Measurements from ENCODE around the gene BIRC7.
"Not testable (repeated sequence)": the region's sequence is repeated elsewhere in the genome, so short reads cannot be mapped to it uniquely, and the experiment has no call there.

BIRC7 gene

GRCh38 chr20:63241272-63241671, 5.6 kb downstream of the BIRC7 start:
- Histone ChIP-seq H3K36me3 (ENCODE audit: control insufficient read depth, insufficient read depth, low read length, severe bottlenecking) (no peaks in the 10 kb centered on the region), H3K27me3 (replicated peaks; ENCODE audit: control insufficient read depth, insufficient read depth, low read length) (peaks cover 27% of the 10 kb centered on the region), H3K4me3 (ENCODE audit: low read length) (no peak overlapping the region), H3K9me3 (ENCODE audit: control insufficient read depth, low read length) (no peaks in the 10 kb centered on the region), H3K9ac (ENCODE audit: low read length) (no peak overlapping the region), H3K4me1 (ENCODE audit: control insufficient read depth, insufficient read depth, low read length) (no peaks in the 10 kb centered on the region)
- DNase-seq (ENCODE audit: low read depth) = no peak

- H3K36me3 ChIP-seq (ENCODE audit: control insufficient read depth, insufficient read depth, low read length, severe bottlenecking) = no peaks in the 10 kb centered on the region
- no peak overlapping the region for H3K9ac ChIP-seq (ENCODE audit: low read length)
- H3K4me3 ChIP-seq (ENCODE audit: low read length) = no peak overlapping the region
- no peak for DNase-seq (ENCODE audit: low read depth)
- peaks cover 32% of the 10 kb centered on the region for H3K27me3 ChIP-seq (replicated peaks; ENCODE audit: control insufficient read depth, insufficient read depth, low read length)
- no peaks in the 10 kb centered on the region for H3K4me1 ChIP-seq (ENCODE audit: control insufficient read depth, insufficient read depth, low read length)
- H3K9me3 ChIP-seq (ENCODE audit: control insufficient read depth, low read length) = no peaks in the 10 kb centered on the region
These were observed 7.0 kb downstream of the BIRC7 start for GRCh38 chr20:63242736-63243135.

- H3K36me3 ChIP-seq (ENCODE audit: control insufficient read depth, insufficient read depth, low read length, severe bottlenecking) = no peaks in the 10 kb centered on the region
- DNase-seq (ENCODE audit: low read depth) = no peak
These were observed 8.0 kb downstream of the BIRC7 start for GRCh38 chr20:63243604-63244247.

GRCh38 chr20:63244468-63244867, 8.8 kb downstream of the BIRC7 start:
- Histone ChIP-seq H3K36me3 (ENCODE audit: control insufficient read depth, insufficient read depth, low read length, severe bottlenecking) (no peaks in the 10 kb centered on the region), H3K9me3 (ENCODE audit: control insufficient read depth, low read length) (no peaks in the 10 kb centered on the region), H3K9ac (ENCODE audit: low read length) (no peak overlapping the region), H3K4me1 (ENCODE audit: control insufficient read depth, insufficient read depth, low read length) (no peaks in the 10 kb centered on the region), H3K4me3 (ENCODE audit: low read length) (no peak overlapping the region), H3K27me3 (replicated peaks; ENCODE audit: control insufficient read depth, insufficient read depth, low read length) (peaks cover 46% of the 10 kb centered on the region)
- no peak for DNase-seq (ENCODE audit: low read depth)

More at GRCh38 chr20:63243604-63244247, 8.0 kb downstream of the BIRC7 start:
- Histone ChIP-seq H3K9me3 (ENCODE audit: control insufficient read depth, low read length) (no peaks in the 10 kb centered on the region), H3K9ac (ENCODE audit: low read length) (no peak overlapping the region), H3K4me3 (ENCODE audit: low read length) (no peak overlapping the region), H3K27me3 (replicated peaks; ENCODE audit: control insufficient read depth, insufficient read depth, low read length) (peaks cover 39% of the 10 kb centered on the region), H3K4me1 (ENCODE audit: control insufficient read depth, insufficient read depth, low read length) (no peaks in the 10 kb centered on the region)

- H3K27me3 ChIP-seq (replicated peaks; ENCODE audit: control insufficient read depth, insufficient read depth, low read length) = peaks cover 50% of the 10 kb centered on the region
- peak; percentile 40 for DNase-seq (ENCODE audit: low read depth)
- no peak overlapping the region for H3K9ac ChIP-seq (ENCODE audit: low read length)
- no peaks in the 10 kb centered on the region for H3K4me1 ChIP-seq (ENCODE audit: control insufficient read depth, insufficient read depth, low read length)
- no peak overlapping the region for H3K4me3 ChIP-seq (ENCODE audit: low read length)
- no peaks in the 10 kb centered on the region for H3K36me3 ChIP-seq (ENCODE audit: control insufficient read depth, insufficient read depth, low read length, severe bottlenecking)
- no peaks in the 10 kb centered on the region for H3K9me3 ChIP-seq (ENCODE audit: control insufficient read depth, low read length)
These were observed 11.0 kb downstream of the BIRC7 start for GRCh38 chr20:63246490-63247288.

- H3K4me3 ChIP-seq (ENCODE audit: low read length) = no peak overlapping the region
- H3K9me3 ChIP-seq (ENCODE audit: control insufficient read depth, low read length) = no peaks in the 10 kb centered on the region
- no peak overlapping the region for H3K9ac ChIP-seq (ENCODE audit: low read length)
- DNase-seq (ENCODE audit: low read depth) = no peak
- no peaks in the 10 kb centered on the region for H3K4me1 ChIP-seq (ENCODE audit: control insufficient read depth, insufficient read depth, low read length)
- H3K36me3 ChIP-seq (ENCODE audit: control insufficient read depth, insufficient read depth, low read length, severe bottlenecking) = no peaks in the 10 kb centered on the region
- H3K27me3 ChIP-seq (replicated peaks; ENCODE audit: control insufficient read depth, insufficient read depth, low read length) = peaks cover 59% of the 10 kb centered on the region
These were observed 12.0 kb downstream of the BIRC7 start for GRCh38 chr20:63247671-63248228.

- no peak overlapping the region for H3K9ac ChIP-seq (ENCODE audit: low read length)
- H3K9me3 ChIP-seq (ENCODE audit: control insufficient read depth, low read length) = no peaks in the 10 kb centered on the region
- no peaks in the 10 kb centered on the region for H3K36me3 ChIP-seq (ENCODE audit: control insufficient read depth, insufficient read depth, low read length, severe bottlenecking)
- peaks cover 56% of the 10 kb centered on the region for H3K27me3 ChIP-seq (replicated peaks; ENCODE audit: control insufficient read depth, insufficient read depth, low read length)
- no peaks in the 10 kb centered on the region for H3K4me1 ChIP-seq (ENCODE audit: control insufficient read depth, insufficient read depth, low read length)
- no peak for DNase-seq (ENCODE audit: low read depth)
- H3K4me3 ChIP-seq (ENCODE audit: low read length) = no peak overlapping the region
These were observed 13.3 kb downstream of the BIRC7 start for GRCh38 chr20:63248835-63249591.

GRCh38 chr20:63249891-63250290, 14.2 kb downstream of the BIRC7 start:
- Histone ChIP-seq H3K27me3 (replicated peaks; ENCODE audit: control insufficient read depth, insufficient read depth, low read length) (peaks cover 50% of the 10 kb centered on the region), H3K4me3 (ENCODE audit: low read length) (no peak overlapping the region), H3K9me3 (ENCODE audit: control insufficient read depth, low read length) (no peaks in the 10 kb centered on the region), H3K36me3 (ENCODE audit: control insufficient read depth, insufficient read depth, low read length, severe bottlenecking) (no peaks in the 10 kb centered on the region), H3K4me1 (ENCODE audit: control insufficient read depth, insufficient read depth, low read length) (no peaks in the 10 kb centered on the region), H3K9ac (ENCODE audit: low read length) (no peak overlapping the region)
- DNase-seq (ENCODE audit: low read depth) = no peak

- H3K9me3 ChIP-seq (ENCODE audit: control insufficient read depth, low read length); H3K9ac ChIP-seq (ENCODE audit: low read length); H3K4me1 ChIP-seq (ENCODE audit: control insufficient read depth, insufficient read depth, low read length); DNase-seq (ENCODE audit: low read depth); H3K36me3 ChIP-seq (ENCODE audit: control insufficient read depth, insufficient read depth, low read length, severe bottlenecking); H3K4me3 ChIP-seq (ENCODE audit: low read length): not testable (repeated sequence)
- peaks cover 61% of the 10 kb centered on the region for H3K27me3 ChIP-seq (replicated peaks; ENCODE audit: control insufficient read depth, insufficient read depth, low read length)
These were observed 15.6 kb downstream of the BIRC7 start for GRCh38 chr20:63251350-63251749.

GRCh38 chr20:63252284-63252711, 16.6 kb downstream of the BIRC7 start:
- Histone ChIP-seq H3K4me1 (ENCODE audit: control insufficient read depth, insufficient read depth, low read length) (no peaks in the 10 kb centered on the region), H3K27me3 (replicated peaks; ENCODE audit: control insufficient read depth, insufficient read depth, low read length) (peaks cover 62% of the 10 kb centered on the region), H3K9me3 (ENCODE audit: control insufficient read depth, low read length) (no peaks in the 10 kb centered on the region), H3K4me3 (ENCODE audit: low read length) (no peak overlapping the region), H3K36me3 (ENCODE audit: control insufficient read depth, insufficient read depth, low read length, severe bottlenecking) (no peaks in the 10 kb centered on the region), H3K9ac (ENCODE audit: low read length) (no peak overlapping the region)
- DNase-seq (ENCODE audit: low read depth) = no peak

GRCh38 chr20:63253065-63253437, 17.3 kb downstream of the BIRC7 start:
- no peaks in the 10 kb centered on the region for H3K9me3 ChIP-seq (ENCODE audit: control insufficient read depth, low read length)
- no peak overlapping the region for H3K9ac ChIP-seq (ENCODE audit: low read length)
- no peaks in the 10 kb centered on the region for H3K36me3 ChIP-seq (ENCODE audit: control insufficient read depth, insufficient read depth, low read length, severe bottlenecking)
- H3K27me3 ChIP-seq (replicated peaks; ENCODE audit: control insufficient read depth, insufficient read depth, low read length) = peaks cover 65% of the 10 kb centered on the region
- no peak overlapping the region for H3K4me3 ChIP-seq (ENCODE audit: low read length)
- no peak for DNase-seq (ENCODE audit: low read depth)
- H3K4me1 ChIP-seq (ENCODE audit: control insufficient read depth, insufficient read depth, low read length) = no peaks in the 10 kb centered on the region

Data from adipocyte (in vitro differentiated cells).